OCI-LY7 (cell line): ENCODE data around the gene KCNK4. TPM values are rescaled to one million over a fixed set of nuclear protein-coding genes. Genes with fewer than 3 reads are reported as not detected.

ENCODE experiments used
- BruUV-seq: library from RNA; stranded (reverse); fragments of 400-500 nt; replicated peaks from 2 replicates; lab custom pipeline; 2021; lab: Mats Ljungman, UMichigan
- CTCF ChIA-PET: fragments of 300-600 bp; sonication (Branson Sonifier 250); formaldehyde crosslinking; loops from one replicate; lab custom pipeline; 2022; ENCODE audit warnings: antibody characterized with exemption; ENCODE audit not compliant: unreplicated experiment; lab: Charles Lee
- POLR2A ChIA-PET: fragments of 300-600 bp; sonication (Branson Sonifier 250); formaldehyde crosslinking; loops from one replicate; lab custom pipeline; 2022; ENCODE audit warnings: antibody characterized with exemption; lab: Charles Lee
- DNase-seq: peaks from one replicate; pipeline ENCODE4 v3.0.0-alpha.2; 2015; ENCODE audit warnings: low spot score
- H2AFZ ChIP-seq: fragments of 200-600 bp; sonication (generic), shearing (Covaris generic); 2 replicates; pipeline ENCODE4 v1.6.1; 2014; ENCODE audit warnings: mild to moderate bottlenecking, antibody characterized with exemption, low read length, moderate library complexity
- H3K27ac ChIP-seq: fragments of 200-600 bp; sonication (generic); 2 replicates; pipeline ENCODE4 v1.5.1; 2014; ENCODE audit warnings: mixed run types, low read depth, mild to moderate bottlenecking, moderate library complexity, low read length, inconsistent platforms; ENCODE audit not compliant: poor library complexity, severe bottlenecking
- H3K36me3 ChIP-seq: fragments of 200-600 bp; sonication (generic); 2 replicates; pipeline ENCODE4 v1.6.1; 2014; ENCODE audit warnings: mild to moderate bottlenecking, antibody characterized with exemption, low read length, moderate library complexity, mixed read lengths; ENCODE audit not compliant: insufficient read depth
- H3K4me1 ChIP-seq: fragments of 200-600 bp; sonication (generic); 2 replicates; pipeline ENCODE4 v1.5.1; 2014; ENCODE audit warnings: mild to moderate bottlenecking, low read length; ENCODE audit not compliant: insufficient read depth, poor library complexity, severe bottlenecking
- H3K4me2 ChIP-seq: fragments of 200-600 bp; sonication (generic); 2 replicates; pipeline ENCODE4 v1.6.1; 2014; ENCODE audit warnings: mild to moderate bottlenecking, low read length
- H3K4me3 ChIP-seq: fragments of 200-600 bp; sonication (generic); 2 replicates; pipeline ENCODE4 v1.5.1; 2014; ENCODE audit warnings: mild to moderate bottlenecking, low read depth, low read length; ENCODE audit not compliant: poor library complexity, severe bottlenecking
- H3K79me2 ChIP-seq: fragments of 200-600 bp; sonication (generic); 2 replicates; pipeline ENCODE4 v1.6.1; 2016; ENCODE audit warnings: low read depth, mild to moderate bottlenecking, low read length, moderate library complexity, mixed read lengths; ENCODE audit not compliant: insufficient read depth
- H3K9me2 ChIP-seq: fragments of 200-600 bp; sonication (generic); 2 replicates; pipeline ENCODE4 v1.6.1; 2016; ENCODE audit warnings: mild to moderate bottlenecking, low read length, mixed read lengths; ENCODE audit not compliant: insufficient read depth
- H3K9me3 ChIP-seq: fragments of 200-600 bp; sonication (generic); 2 replicates; pipeline ENCODE4 v1.6.1; 2014; ENCODE audit warnings: mild to moderate bottlenecking, mixed run types, low read length, mixed read lengths
- H4K20me1 ChIP-seq: fragments of 200-600 bp; sonication (generic); 2 replicates; pipeline ENCODE4 v1.6.1; 2014; ENCODE audit warnings: mild to moderate bottlenecking, antibody characterized with exemption, low read length, moderate library complexity, mixed read lengths; ENCODE audit not compliant: insufficient read depth
- CTCF ChIP-seq: fragments of 200-600 bp; sonication (generic); conservative IDR thresholded peaks from 2 replicates; pipeline ENCODE4 v1.5.1; 2014; ENCODE audit warnings: mild to moderate bottlenecking, antibody characterized with exemption, low read length, moderate library complexity, mixed read lengths
- EZH2phosphoT487 ChIP-seq: fragments of 200-600 bp; sonication (generic); IDR thresholded peaks from 2 replicates; pipeline ENCODE4 v1.6.1; 2018; ENCODE audit warnings: low read depth, borderline replicate concordance, mild to moderate bottlenecking, mixed run types, antibody characterized with exemption, low read length, moderate library complexity, mixed read lengths
- intact Hi-C: fragments of 100-400 bp; cut with micrococcal nuclease; formaldehyde crosslinking; loops from one replicate; pipeline ENCODE4 v1.10.0; 2022; ENCODE audit not compliant: unreplicated experiment
- total RNA-seq, 2 experiments: library from RNA; depleted of rRNA in 1 of 2; stranded (reverse); fragments of >200 nt in 1 of 2; shearing (Covaris generic) in 1 of 2; gene quantifications; 2 replicates each; pipeline ENCODE4 v1.2.3, GENCODE V29; 2014 to 2022

KCNK4 gene
- total RNA-seq, 2 experiments from 2014 or later = 0.80 to 0.95 TPM

DNA sequence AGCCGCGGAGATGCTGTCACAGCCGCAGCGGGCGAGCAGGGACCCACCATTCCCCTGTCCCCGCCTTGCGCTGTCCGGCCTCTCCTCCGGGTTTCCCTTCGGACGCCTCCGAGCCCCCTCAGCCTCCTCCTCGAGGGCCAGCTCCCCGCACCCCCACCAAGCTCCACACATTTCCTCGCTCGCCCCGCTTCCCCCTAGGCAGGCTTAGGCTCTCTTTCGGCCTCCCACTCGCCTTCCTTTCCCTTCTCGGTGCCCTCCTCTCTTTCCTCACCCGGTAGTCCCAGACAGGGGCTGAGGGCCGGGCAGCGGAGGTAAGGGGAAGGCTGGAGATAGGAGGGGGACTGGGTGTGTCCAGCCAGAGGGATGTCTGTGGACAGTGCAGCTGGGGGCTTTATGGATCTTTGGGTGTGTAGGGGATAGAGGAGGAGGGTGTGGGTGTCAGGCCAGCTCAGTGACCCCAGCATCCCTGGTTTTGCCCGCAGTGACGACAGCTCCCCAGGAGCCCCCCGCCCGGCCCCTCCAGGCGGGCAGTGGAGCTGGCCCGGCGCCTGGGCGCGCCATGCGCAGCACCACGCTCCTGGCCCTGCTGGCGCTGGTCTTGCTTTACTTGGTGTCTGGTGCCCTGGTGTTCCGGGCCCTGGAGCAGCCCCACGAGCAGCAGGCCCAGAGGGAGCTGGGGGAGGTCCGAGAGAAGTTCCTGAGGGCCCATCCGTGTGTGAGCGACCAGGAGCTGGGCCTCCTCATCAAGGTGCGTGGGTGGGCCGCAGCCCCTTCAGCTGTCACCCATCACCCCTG is 1.6 kb downstream of the KCNK4 start:
- H3K79me2 ChIP-seq = no peaks in the 10 kb centered on the region
- H2AFZ ChIP-seq = no peak overlapping the region
- H3K27ac ChIP-seq = no peak overlapping the region
- H3K9me2 ChIP-seq = no peaks in the 10 kb centered on the region
- H3K4me1 ChIP-seq = no peaks in the 10 kb centered on the region
- TF ChIP-seq EZH2phosphoT487 (no peak), CTCF (no peak)
- H4K20me1 ChIP-seq = no peaks in the 10 kb centered on the region
- intact Hi-C loops = no loop called here
- no peaks in the 10 kb centered on the region for H3K36me3 ChIP-seq
- ChIA-PET CTCF (no interaction called here), POLR2A (no interaction called here)
- H3K9me3 ChIP-seq = no peaks in the 10 kb centered on the region
- H3K4me2 ChIP-seq = no peak overlapping the region
- no peak for DNase-seq
- no peak overlapping the region for H3K4me3 ChIP-seq
- BruUV-seq = no TSS peak

DNA sequence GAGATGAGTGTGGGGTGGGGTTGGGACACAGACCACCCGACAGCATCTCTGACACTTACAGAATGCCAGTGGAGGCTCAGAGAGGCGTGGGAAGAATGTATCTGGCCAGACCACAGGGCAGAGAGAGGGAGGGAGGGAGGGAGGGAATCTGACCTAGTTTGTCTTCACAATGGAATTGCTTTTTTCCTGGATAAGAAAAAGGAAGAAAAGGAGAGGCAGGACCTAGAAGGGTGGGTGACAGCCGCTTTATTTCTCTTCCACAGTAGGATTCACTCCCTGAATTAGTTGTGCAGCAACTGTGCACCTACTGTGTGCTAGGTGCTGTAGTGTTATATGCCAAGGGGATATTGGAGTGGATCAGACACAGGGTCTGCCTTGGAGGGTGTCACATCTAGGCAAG is 3.7 kb downstream of the KCNK4 start:
- Histone ChIP-seq H3K79me2 (no peaks in the 10 kb centered on the region), H3K9me3 (no peaks in the 10 kb centered on the region), H3K9me2 (no peaks in the 10 kb centered on the region), H3K27ac (no peak overlapping the region), H2AFZ (no peak overlapping the region), H3K4me1 (no peaks in the 10 kb centered on the region), H3K4me2 (no peak overlapping the region), H3K4me3 (no peak overlapping the region), H4K20me1 (no peaks in the 10 kb centered on the region), H3K36me3 (no peaks in the 10 kb centered on the region)
- POLR2A ChIA-PET = no interaction called here
- intact Hi-C loops = no loop called here
- DNase-seq = no peak
- CTCF ChIA-PET = no interaction called here
- no TSS peak for BruUV-seq
- TF ChIP-seq CTCF (no peak), EZH2phosphoT487 (no peak)

DNA sequence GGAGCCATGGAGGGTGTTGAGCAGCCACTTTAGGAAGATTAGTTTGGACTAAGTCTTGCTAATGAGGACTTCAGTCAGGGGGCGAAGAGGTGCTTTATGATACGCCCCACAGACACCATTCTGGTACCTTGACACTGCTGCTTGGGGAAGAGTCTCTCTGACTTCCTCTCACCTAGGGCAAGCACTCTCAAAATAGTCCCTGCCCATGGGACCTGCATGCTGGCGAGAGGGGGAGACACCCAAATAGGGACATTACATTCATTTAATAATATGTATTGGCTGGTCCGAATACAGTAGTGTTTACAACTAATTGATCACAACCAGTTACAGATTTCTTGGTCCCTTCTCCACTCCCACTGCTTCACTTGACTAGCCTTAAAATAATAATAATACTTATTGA is 4.7 kb downstream of the KCNK4 start:
- Histone ChIP-seq H3K79me2 (no peaks in the 10 kb centered on the region), H3K36me3 (no peaks in the 10 kb centered on the region), H3K4me2 (no peak overlapping the region), H4K20me1 (no peaks in the 10 kb centered on the region), H3K9me3 (no peaks in the 10 kb centered on the region), H3K9me2 (no peaks in the 10 kb centered on the region), H3K4me3 (no peak overlapping the region), H3K27ac (no peak overlapping the region), H3K4me1 (peaks cover 7% of the 10 kb centered on the region), H2AFZ (no peak overlapping the region)
- intact Hi-C loops = no loop called here
- TF ChIP-seq EZH2phosphoT487 = no peak
- TF ChIP-seq CTCF = no peak
- no TSS peak for BruUV-seq
- DNase-seq = no peak
- ChIA-PET CTCF (no interaction called here), POLR2A (no interaction called here)
